HepG2 (cell line): Measurements from ENCODE around the gene LOC128125822.

Source experiments
- ARNT ChIP-seq: fragments of 450-650 bp; IDR thresholded peaks from 2 replicates; pipeline ENCODE4 v1.6.1; 2017
- GTF3A ChIP-seq: sonication (generic); formaldehyde crosslinking; conservative IDR thresholded peaks from 2 replicates; pipeline ENCODE4 v1.4.0; 2020; ENCODE audit warnings: mild to moderate bottlenecking, missing genetic modification reagents
- HDAC6 ChIP-seq: fragments of 200-600 bp; sonication (generic); IDR thresholded peaks from 2 replicates; pipeline ENCODE4 v1.7.0; 2017; ENCODE audit warnings: mild to moderate bottlenecking, antibody characterized with exemption, low read length, low read depth
- HMGA1 ChIP-seq: sonication (generic); formaldehyde crosslinking; conservative IDR thresholded peaks from 2 replicates; pipeline ENCODE4 v1.4.0; 2020; ENCODE audit warnings: missing genetic modification reagents
- PAX8 ChIP-seq: sonication (generic); formaldehyde crosslinking; IDR thresholded peaks from 2 replicates; pipeline ENCODE4 v1.8.0; 2022; ENCODE audit warnings: mild to moderate bottlenecking, missing genetic modification reagents, borderline replicate concordance
- SALL2 ChIP-seq: sonication (generic); formaldehyde crosslinking; IDR thresholded peaks from 2 replicates; pipeline ENCODE4 v1.8.1; 2023; ENCODE audit warnings: mild to moderate bottlenecking, missing genetic modification reagents, inconsistent platforms
- SUZ12 ChIP-seq: fragments of 150-350 bp; IDR thresholded peaks from 2 replicates; pipeline ENCODE4 v1.6.1; 2014; ENCODE audit warnings: low read depth, low read length
- TSC22D2 ChIP-seq: sonication (generic); formaldehyde crosslinking; IDR thresholded peaks from 2 replicates; pipeline ENCODE4 v1.5.1; 2020; ENCODE audit warnings: missing genetic modification reagents, mild to moderate bottlenecking, borderline replicate concordance
- ZEB1 ChIP-seq: IDR thresholded peaks from 2 replicates; pipeline ENCODE4 v1.6.1; 2012; ENCODE audit warnings: mild to moderate bottlenecking, low read depth, inconsistent platforms; ENCODE audit not compliant: insufficient replicate concordance
- ZFP36 ChIP-seq: fragments of 150-350 bp; IDR thresholded peaks from 2 replicates; pipeline ENCODE4 v1.6.1; 2018; ENCODE audit warnings: borderline replicate concordance, low read length, low read depth; ENCODE audit not compliant: partially characterized antibody
- ZFP41 ChIP-seq: sonication (generic); formaldehyde crosslinking; IDR thresholded peaks from 2 replicates; pipeline ENCODE4 v1.4.0; 2020; ENCODE audit warnings: mild to moderate bottlenecking, missing genetic modification reagents, borderline replicate concordance
- ZMAT3 ChIP-seq: sonication (generic); formaldehyde crosslinking; conservative IDR thresholded peaks from 2 replicates; pipeline ENCODE4 v1.7.0; 2021; ENCODE audit warnings: missing genetic modification reagents
- ZNF17 ChIP-seq: sonication (generic); formaldehyde crosslinking; IDR thresholded peaks from 2 replicates; pipeline ENCODE4 v1.5.0; 2020; ENCODE audit warnings: mild to moderate bottlenecking, missing genetic modification reagents
- ZNF317 ChIP-seq: sonication (generic); formaldehyde crosslinking; IDR thresholded peaks from 2 replicates; pipeline ENCODE4 v1.5.0; 2020; ENCODE audit warnings: mild to moderate bottlenecking, missing genetic modification reagents
- ZNF382 ChIP-seq: sonication (generic); formaldehyde crosslinking; IDR thresholded peaks from 2 replicates; pipeline ENCODE4 v1.5.0; 2020; ENCODE audit warnings: missing genetic modification reagents, mild to moderate bottlenecking, borderline replicate concordance
- ZNF550 ChIP-seq: sonication (generic); formaldehyde crosslinking; IDR thresholded peaks from 2 replicates; pipeline ENCODE4 v1.4.0; 2020; ENCODE audit warnings: mild to moderate bottlenecking, missing genetic modification reagents, borderline replicate concordance
- TF ChIP-seq, protein P1 (sequence below): sonication (generic); formaldehyde crosslinking; IDR thresholded peaks from 2 replicates; pipeline ENCODE4 v1.8.0; 2022; ENCODE audit warnings: missing genetic modification reagents, mild to moderate bottlenecking, moderate library complexity, borderline replicate concordance
- TF ChIP-seq, protein P2 (sequence below): sonication (generic); formaldehyde crosslinking; conservative IDR thresholded peaks from 2 replicates; pipeline ENCODE4 v1.4.0; 2020; ENCODE audit warnings: missing genetic modification reagents
- TF ChIP-seq, protein P3 (sequence below): sonication (generic); formaldehyde crosslinking; IDR thresholded peaks from 2 replicates; pipeline ENCODE4 v1.5.0; 2020; ENCODE audit warnings: mild to moderate bottlenecking, missing genetic modification reagents
- TF ChIP-seq, protein P4 (sequence below): sonication (generic); formaldehyde crosslinking; IDR thresholded peaks from 2 replicates; pipeline ENCODE4 v1.4.0; 2020; ENCODE audit warnings: mild to moderate bottlenecking, missing genetic modification reagents
- TF ChIP-seq, protein P5 (sequence below): sonication (generic); formaldehyde crosslinking; IDR thresholded peaks from 2 replicates; pipeline ENCODE4 v1.5.0; 2020; ENCODE audit warnings: missing genetic modification reagents
- TF ChIP-seq, protein P6 (sequence below): sonication (generic); formaldehyde crosslinking; IDR thresholded peaks from 2 replicates; pipeline ENCODE4 v1.5.0; 2020; ENCODE audit warnings: missing genetic modification reagents, mild to moderate bottlenecking, borderline replicate concordance

Gene LOC128125822

DNA sequence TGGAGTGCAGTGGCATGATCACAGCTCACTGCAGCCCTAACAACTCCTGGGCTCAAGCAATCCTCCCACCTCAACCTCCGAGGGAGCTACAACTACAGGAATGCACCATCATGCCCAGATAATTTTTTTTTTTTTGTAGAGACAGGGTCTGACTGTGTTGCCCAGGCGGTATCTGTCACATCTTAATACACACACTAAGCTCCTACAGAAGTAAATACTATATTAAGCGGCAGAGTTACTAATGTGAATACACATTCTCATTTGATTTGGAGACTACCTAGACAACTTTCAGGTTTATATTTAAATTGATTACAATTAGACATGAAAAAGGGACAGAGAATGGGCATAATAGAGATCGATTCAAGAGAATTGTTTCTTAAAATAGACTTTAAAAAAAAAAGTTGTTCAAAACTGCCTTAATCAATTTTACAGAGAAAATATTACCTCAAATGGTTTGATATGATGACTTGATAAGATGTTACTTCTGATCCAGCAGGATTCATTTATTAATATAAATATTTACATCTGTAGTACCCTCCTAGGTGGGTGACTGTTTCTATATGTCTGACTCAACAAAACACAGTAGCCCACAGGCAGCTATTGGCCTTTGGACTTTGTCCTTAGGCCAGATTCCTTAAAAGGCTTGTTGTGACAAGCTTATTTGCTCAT lies 7.1 kb upstream of the LOC128125822 start (continued):
- TF ChIP-seq ZNF17 (CRISPR knock-in tag): no peak
- TF ChIP-seq SUZ12: no peak
- TF ChIP-seq ZMAT3: no peak
- peak; percentile 36; the same call in 1 of the 2 replicates for TF ChIP-seq ZNF317 (CRISPR knock-in tag)
- TF ChIP-seq, protein P1, sequence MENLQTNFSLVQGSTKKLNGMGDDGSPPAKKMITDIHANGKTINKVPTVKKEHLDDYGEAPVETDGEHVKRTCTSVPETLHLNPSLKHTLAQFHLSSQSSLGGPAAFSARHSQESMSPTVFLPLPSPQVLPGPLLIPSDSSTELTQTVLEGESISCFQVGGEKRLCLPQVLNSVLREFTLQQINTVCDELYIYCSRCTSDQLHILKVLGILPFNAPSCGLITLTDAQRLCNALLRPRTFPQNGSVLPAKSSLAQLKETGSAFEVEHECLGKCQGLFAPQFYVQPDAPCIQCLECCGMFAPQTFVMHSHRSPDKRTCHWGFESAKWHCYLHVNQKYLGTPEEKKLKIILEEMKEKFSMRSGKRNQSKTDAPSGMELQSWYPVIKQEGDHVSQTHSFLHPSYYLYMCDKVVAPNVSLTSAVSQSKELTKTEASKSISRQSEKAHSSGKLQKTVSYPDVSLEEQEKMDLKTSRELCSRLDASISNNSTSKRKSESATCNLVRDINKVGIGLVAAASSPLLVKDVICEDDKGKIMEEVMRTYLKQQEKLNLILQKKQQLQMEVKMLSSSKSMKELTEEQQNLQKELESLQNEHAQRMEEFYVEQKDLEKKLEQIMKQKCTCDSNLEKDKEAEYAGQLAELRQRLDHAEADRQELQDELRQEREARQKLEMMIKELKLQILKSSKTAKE (CRISPR knock-in tag): no peak
- TF ChIP-seq ZFP36: no peak
- TF ChIP-seq ZNF550 (CRISPR knock-in tag): no peak
- TF ChIP-seq ZFP41 (CRISPR knock-in tag): no peak
- TF ChIP-seq, protein P2, sequence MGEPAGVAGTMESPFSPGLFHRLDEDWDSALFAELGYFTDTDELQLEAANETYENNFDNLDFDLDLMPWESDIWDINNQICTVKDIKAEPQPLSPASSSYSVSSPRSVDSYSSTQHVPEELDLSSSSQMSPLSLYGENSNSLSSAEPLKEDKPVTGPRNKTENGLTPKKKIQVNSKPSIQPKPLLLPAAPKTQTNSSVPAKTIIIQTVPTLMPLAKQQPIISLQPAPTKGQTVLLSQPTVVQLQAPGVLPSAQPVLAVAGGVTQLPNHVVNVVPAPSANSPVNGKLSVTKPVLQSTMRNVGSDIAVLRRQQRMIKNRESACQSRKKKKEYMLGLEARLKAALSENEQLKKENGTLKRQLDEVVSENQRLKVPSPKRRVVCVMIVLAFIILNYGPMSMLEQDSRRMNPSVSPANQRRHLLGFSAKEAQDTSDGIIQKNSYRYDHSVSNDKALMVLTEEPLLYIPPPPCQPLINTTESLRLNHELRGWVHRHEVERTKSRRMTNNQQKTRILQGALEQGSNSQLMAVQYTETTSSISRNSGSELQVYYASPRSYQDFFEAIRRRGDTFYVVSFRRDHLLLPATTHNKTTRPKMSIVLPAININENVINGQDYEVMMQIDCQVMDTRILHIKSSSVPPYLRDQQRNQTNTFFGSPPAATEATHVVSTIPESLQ: 0 out of 2 replicates have a peak, but pooled peaks have one; percentile 23
- no peak for TF ChIP-seq ARNT
- TF ChIP-seq, protein P3, sequence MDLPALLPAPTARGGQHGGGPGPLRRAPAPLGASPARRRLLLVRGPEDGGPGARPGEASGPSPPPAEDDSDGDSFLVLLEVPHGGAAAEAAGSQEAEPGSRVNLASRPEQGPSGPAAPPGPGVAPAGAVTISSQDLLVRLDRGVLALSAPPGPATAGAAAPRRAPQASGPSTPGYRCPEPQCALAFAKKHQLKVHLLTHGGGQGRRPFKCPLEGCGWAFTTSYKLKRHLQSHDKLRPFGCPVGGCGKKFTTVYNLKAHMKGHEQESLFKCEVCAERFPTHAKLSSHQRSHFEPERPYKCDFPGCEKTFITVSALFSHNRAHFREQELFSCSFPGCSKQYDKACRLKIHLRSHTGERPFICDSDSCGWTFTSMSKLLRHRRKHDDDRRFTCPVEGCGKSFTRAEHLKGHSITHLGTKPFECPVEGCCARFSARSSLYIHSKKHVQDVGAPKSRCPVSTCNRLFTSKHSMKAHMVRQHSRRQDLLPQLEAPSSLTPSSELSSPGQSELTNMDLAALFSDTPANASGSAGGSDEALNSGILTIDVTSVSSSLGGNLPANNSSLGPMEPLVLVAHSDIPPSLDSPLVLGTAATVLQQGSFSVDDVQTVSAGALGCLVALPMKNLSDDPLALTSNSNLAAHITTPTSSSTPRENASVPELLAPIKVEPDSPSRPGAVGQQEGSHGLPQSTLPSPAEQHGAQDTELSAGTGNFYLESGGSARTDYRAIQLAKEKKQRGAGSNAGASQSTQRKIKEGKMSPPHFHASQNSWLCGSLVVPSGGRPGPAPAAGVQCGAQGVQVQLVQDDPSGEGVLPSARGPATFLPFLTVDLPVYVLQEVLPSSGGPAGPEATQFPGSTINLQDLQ (CRISPR knock-in tag): no peak
- no peak for TF ChIP-seq GTF3A (CRISPR knock-in tag)
- no peak for TF ChIP-seq ZEB1
- no peak for TF ChIP-seq SALL2
- no peak for TF ChIP-seq HMGA1 (CRISPR knock-in tag)
- no peak for TF ChIP-seq ZNF382
- 0 out of 2 replicates have a peak, but pooled peaks have one; percentile 62 for TF ChIP-seq HDAC6
- TF ChIP-seq PAX8 (CRISPR knock-in tag): no peak
- TF ChIP-seq, protein P4, sequence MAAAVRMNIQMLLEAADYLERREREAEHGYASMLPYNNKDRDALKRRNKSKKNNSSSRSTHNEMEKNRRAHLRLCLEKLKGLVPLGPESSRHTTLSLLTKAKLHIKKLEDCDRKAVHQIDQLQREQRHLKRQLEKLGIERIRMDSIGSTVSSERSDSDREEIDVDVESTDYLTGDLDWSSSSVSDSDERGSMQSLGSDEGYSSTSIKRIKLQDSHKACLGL: no peak
- no peak for TF ChIP-seq TSC22D2 (CRISPR knock-in tag)
- TF ChIP-seq, protein P5, sequence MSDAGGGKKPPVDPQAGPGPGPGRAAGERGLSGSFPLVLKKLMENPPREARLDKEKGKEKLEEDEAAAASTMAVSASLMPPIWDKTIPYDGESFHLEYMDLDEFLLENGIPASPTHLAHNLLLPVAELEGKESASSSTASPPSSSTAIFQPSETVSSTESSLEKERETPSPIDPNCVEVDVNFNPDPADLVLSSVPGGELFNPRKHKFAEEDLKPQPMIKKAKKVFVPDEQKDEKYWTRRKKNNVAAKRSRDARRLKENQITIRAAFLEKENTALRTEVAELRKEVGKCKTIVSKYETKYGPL (CRISPR knock-in tag): no peak
- TF ChIP-seq, protein P6, sequence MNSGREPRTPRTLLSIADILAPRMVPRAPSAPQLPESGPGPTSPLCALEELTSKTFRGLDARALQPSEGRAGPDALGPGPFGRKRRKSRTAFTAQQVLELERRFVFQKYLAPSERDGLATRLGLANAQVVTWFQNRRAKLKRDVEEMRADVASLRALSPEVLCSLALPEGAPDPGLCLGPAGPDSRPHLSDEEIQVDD (CRISPR knock-in tag): no peak
